Keratinocyte (primary cell): ENCODE results near the gene NME8. TPM values are rescaled to one million over a fixed set of nuclear protein-coding genes. Genes with fewer than 3 reads are reported as not detected.

Experiments
- DNase-seq: peaks from one replicate; pipeline ENCODE4 v3.0.0-alpha.2; 2011; ENCODE audit warnings: low read depth, missing footprints, low spot score
- FAIRE-seq: peaks from 2 replicates; lab custom pipeline; 2011; peaks lifted over from hg19 to GRCh38; lab: Jason Lieb, UNC
- H2AFZ ChIP-seq: 2 replicates; pipeline ENCODE4 v1.6.0; 2012; ENCODE audit warnings: low read length, control low read depth, inconsistent platforms; ENCODE audit not compliant: control insufficient read depth
- H3K27ac ChIP-seq: 2 replicates; pipeline ENCODE4 v1.5.1; 2011; ENCODE audit warnings: low read length; ENCODE audit not compliant: control insufficient read depth, insufficient read depth
- H3K27me3 ChIP-seq: 3 replicates; pipeline ENCODE4 v1.6.0; 2011; ENCODE audit warnings: low read length; ENCODE audit not compliant: control insufficient read depth, insufficient read depth; ENCODE audit errors: extremely low read depth
- H3K36me3 ChIP-seq, 2 experiments: 2 replicates in 1 of 2; 3 replicates in 1 of 2; pipeline ENCODE4 v1.5.1; 2011; ENCODE audit warnings: low read length in 2 of 2, mild to moderate bottlenecking in 1 of 2; ENCODE audit not compliant: control insufficient read depth in 2 of 2, insufficient read depth in 2 of 2; ENCODE audit errors: extremely low read depth in 1 of 2
- H3K4me1 ChIP-seq: 3 replicates; pipeline ENCODE4 v1.5.1; 2011; ENCODE audit warnings: low read length; ENCODE audit not compliant: control insufficient read depth, insufficient read depth; ENCODE audit errors: extremely low read depth
- H3K4me2 ChIP-seq: 3 replicates; pipeline ENCODE4 v1.6.0; 2011; ENCODE audit warnings: low read depth, low read length; ENCODE audit not compliant: control insufficient read depth, insufficient read depth; ENCODE audit errors: extremely low read depth
- H3K4me3 ChIP-seq, 3 experiments: fragments of 200-600 bp in 1 of 3; sonication (generic) in 1 of 3; 2 replicates in 2 of 3; 3 replicates in 1 of 3; pipeline ENCODE4 v1.5.1; 2011 to 2016; ENCODE audit warnings: low read length in 3 of 3, mild to moderate bottlenecking in 3 of 3, control low read depth in 2 of 3, inconsistent platforms in 1 of 3, low read depth in 1 of 3, mixed read lengths in 1 of 3, mixed run types in 1 of 3, moderate library complexity in 1 of 3; ENCODE audit not compliant: control insufficient read depth in 2 of 3, insufficient read depth in 2 of 3; ENCODE audit errors: extremely low read depth in 1 of 3
- H3K79me2 ChIP-seq: 2 replicates; pipeline ENCODE4 v1.6.0; 2012; ENCODE audit warnings: low read length; ENCODE audit not compliant: control insufficient read depth, insufficient read depth
- H3K9ac ChIP-seq: 3 replicates; pipeline ENCODE4 v1.6.0; 2011; ENCODE audit warnings: low read length; ENCODE audit not compliant: control insufficient read depth, insufficient read depth; ENCODE audit errors: extremely low read depth
- H3K9me1 ChIP-seq: 3 replicates; pipeline ENCODE4 v1.6.0; 2011; ENCODE audit warnings: low read length; ENCODE audit not compliant: control insufficient read depth, insufficient read depth; ENCODE audit errors: extremely low read depth
- H3K9me3 ChIP-seq: 2 replicates; pipeline ENCODE4 v1.5.1; 2012; ENCODE audit warnings: low read depth, low read length; ENCODE audit not compliant: control insufficient read depth
- H4K20me1 ChIP-seq: 3 replicates; pipeline ENCODE4 v1.6.0; 2011; ENCODE audit warnings: low read length; ENCODE audit not compliant: control insufficient read depth, insufficient read depth; ENCODE audit errors: extremely low read depth
- CTCF ChIP-seq, 3 experiments: IDR thresholded peaks in 1 of 3; conservative IDR thresholded peaks in 1 of 3; optimal IDR thresholded peaks in 1 of 3; 2 replicates in 2 of 3; 3 replicates in 1 of 3; pipeline versions ENCODE3 to v1.5.1; 2011; ENCODE audit warnings: low read length in 3 of 3, mild to moderate bottlenecking in 3 of 3, moderate library complexity in 2 of 3, control low read depth in 1 of 3, inconsistent platforms in 1 of 3; ENCODE audit not compliant: insufficient read depth in 2 of 3; ENCODE audit errors: extremely low read depth in 1 of 3
- EZH2 ChIP-seq: IDR thresholded peaks from one replicate; pipeline ENCODE4 v1.6.1; 2012; ENCODE audit warnings: inconsistent platforms, mild to moderate bottlenecking, low read length, moderate library complexity
- dilution Hi-C: fragments of 300-500 bp; cut with MboI; formaldehyde crosslinking; loops from one replicate; pipeline ENCODE4 v1.7.0; 2020; ENCODE audit warnings: low sequenced_read_pairs; ENCODE audit not compliant: extremely low pct_ligation_motif_present
- polyA plus RNA-seq, 5 experiments: library from polyadenylated mRNA; depleted of rRNA in 3 of 5; stranded (reverse) in 3 of 5; stranded (forward) in 1 of 5; unstranded in 1 of 5; fragments of >200 nt; gene quantifications; 1 replicate in 1 of 5; 2 replicates in 3 of 5; 3 replicates in 1 of 5; pipeline versions ENCODE4 v1.2.1 to v1.2.3, GENCODE V29; 2011 to 2012; ENCODE audit warnings: missing spikeins in 2 of 5, low read depth in 1 of 5, low replicate concordance in 1 of 5

NME8 gene
- polyA plus RNA-seq, 1 donor (not counting 4 experiments of a cell fraction or from before 2014, with no cell fraction given): not detected

GRCh38 chr7:37930226-37930948, 82.0 kb downstream of the NME8 start:
- dilution Hi-C loops: no loop called here
- no peak overlapping the region for H3K4me3 ChIP-seq
- DNase-seq: no peak
- H3K9me3 ChIP-seq: peaks cover 2% of the 10 kb centered on the region
- H3K9me1 ChIP-seq: no peaks in the 10 kb centered on the region
- H3K79me2 ChIP-seq: no peaks in the 10 kb centered on the region
- TF ChIP-seq EZH2 (no peak), CTCF (optimal IDR thresholded peaks at IDR 0.05 in 1 of 3, IDR thresholded peaks at IDR 0.05 in 1 of 3, conservative IDR thresholded peaks at IDR 0.05 in 1 of 3; ENCODE audit: extremely low read depth in 1 of 3, insufficient read depth in 2 of 3, low read length in 3 of 3) (no peak)
- no peak overlapping the region for H2AFZ ChIP-seq
- no peaks in the 10 kb centered on the region for H3K27me3 ChIP-seq
- no peaks in the 10 kb centered on the region for H4K20me1 ChIP-seq
- no peaks in the 10 kb centered on the region for H3K4me1 ChIP-seq
- no peak overlapping the region for H3K27ac ChIP-seq
- no peak for FAIRE-seq
- H3K4me2 ChIP-seq: no peak overlapping the region
- H3K9ac ChIP-seq: no peak overlapping the region
- H3K36me3 ChIP-seq: no peaks in the 10 kb centered on the region

- Histone ChIP-seq H3K4me2 (no peak overlapping the region), H3K27ac (no peak overlapping the region), H3K4me1 (no peaks in the 10 kb centered on the region), H3K27me3 (no peaks in the 10 kb centered on the region), H3K9me1 (no peaks in the 10 kb centered on the region), H4K20me1 (no peaks in the 10 kb centered on the region), H3K9me3 (peaks cover 2% of the 10 kb centered on the region), H3K79me2 (no peaks in the 10 kb centered on the region), H3K9ac (no peak overlapping the region), H3K4me3 (no peak overlapping the region), H3K36me3 (no peaks in the 10 kb centered on the region), H2AFZ (no peak overlapping the region)
- DNase-seq (no peak), FAIRE-seq (no peak)
- TF ChIP-seq EZH2 (no peak), CTCF (optimal IDR thresholded peaks at IDR 0.05 in 1 of 3, IDR thresholded peaks at IDR 0.05 in 1 of 3, conservative IDR thresholded peaks at IDR 0.05 in 1 of 3; ENCODE audit: extremely low read depth in 1 of 3, insufficient read depth in 2 of 3, low read length in 3 of 3) (no peak)
- dilution Hi-C loops: no loop called here
Measured at GRCh38 chr7:37932543-37932942, 84.1 kb downstream of the NME8 start.
